IMR-90 (cell line): ENCODE measurements around the gene SEMA6A. TPM values are rescaled to one million over a fixed set of nuclear protein-coding genes. Genes with fewer than 3 reads are reported as not detected.

ENCODE experiments used
- ATAC-seq: fragments of 200-7000 bp; cut with Tn5 transposase; 2 replicates; pipeline ENCODE4 v1.9.1; 2020; ENCODE audit warnings: low read depth, mild to moderate bottlenecking, moderate library complexity
- BruUV-seq: library from RNA; stranded (reverse); fragments of 400-500 nt; replicated peaks from 2 replicates; lab custom pipeline; 2021; lab: Mats Ljungman, UMichigan
- CTCF ChIA-PET: fragments of 300-600 bp; formaldehyde crosslinking; extraction: SDS; loops from one replicate; lab custom pipeline; 2021; ENCODE audit warnings: antibody characterized with exemption; lab: Yijun Ruan, JAX
- POLR2A ChIA-PET: fragments of 300-600 bp; sonication (Branson Sonifier 250); formaldehyde crosslinking; loops from one replicate; lab custom pipeline; 2022; ENCODE audit warnings: antibody characterized with exemption; ENCODE audit not compliant: unreplicated experiment; lab: Charles Lee
- DNase-seq: peaks from one replicate; pipeline ENCODE4 v3.0.0; 2013
- H2AFZ ChIP-seq: replicated peaks from 2 replicates; pipeline ENCODE3; 2013; ENCODE audit warnings: low read length, mild to moderate bottlenecking; ENCODE audit not compliant: poor library complexity
- H2AK5ac ChIP-seq: 2 replicates; pipeline ENCODE4 v1.6.1; 2013; ENCODE audit warnings: low read depth, low read length, inconsistent platforms
- H2AK9ac ChIP-seq: replicated peaks from 2 replicates; pipeline ENCODE3; 2013; ENCODE audit warnings: mild to moderate bottlenecking, low read depth, low read length, moderate library complexity; ENCODE audit not compliant: poor library complexity
- H2BK120ac ChIP-seq: 2 replicates; pipeline ENCODE4 v1.6.1; 2013; ENCODE audit warnings: low read depth, low read length, inconsistent platforms
- H2BK15ac ChIP-seq: 3 replicates; pipeline ENCODE4 v1.6.1; 2013; ENCODE audit warnings: low read depth, low read length, inconsistent platforms
- H2BK20ac ChIP-seq: 2 replicates; pipeline ENCODE4 v1.6.1; 2013; ENCODE audit warnings: low read depth, mild to moderate bottlenecking, inconsistent platforms, low read length, moderate library complexity
- H2BK5ac ChIP-seq: 2 replicates; pipeline ENCODE4 v1.6.1; 2013; ENCODE audit warnings: mild to moderate bottlenecking, low read depth, low read length, inconsistent platforms; ENCODE audit not compliant: poor library complexity, severe bottlenecking
- H3K14ac ChIP-seq: replicated peaks from 2 replicates; pipeline ENCODE4 v1.6.1; 2013; ENCODE audit warnings: low read depth, low read length, inconsistent platforms
- H3K18ac ChIP-seq: 2 replicates; pipeline ENCODE4 v1.6.1; 2013; ENCODE audit warnings: low read depth, low read length, control low read depth
- H3K23ac ChIP-seq: 2 replicates; pipeline ENCODE4 v1.6.1; 2013; ENCODE audit warnings: low read depth, low read length, inconsistent platforms
- H3K27ac ChIP-seq: 2 replicates; pipeline ENCODE4 v1.5.1; 2013; ENCODE audit warnings: mild to moderate bottlenecking, control low read depth, low read length; ENCODE audit not compliant: insufficient read depth
- H3K27me3 ChIP-seq: 2 replicates; pipeline ENCODE4 v1.6.1; 2013; ENCODE audit warnings: low read length; ENCODE audit not compliant: control insufficient read depth, insufficient read depth
- H3K36me3 ChIP-seq: 2 replicates; pipeline ENCODE4 v1.6.1; 2013; ENCODE audit warnings: low read length, mixed read lengths; ENCODE audit not compliant: control insufficient read depth, insufficient read depth
- H3K4ac ChIP-seq: 2 replicates; pipeline ENCODE4 v1.6.1; 2013; ENCODE audit warnings: low read depth, low read length, inconsistent platforms
- H3K4me1 ChIP-seq: 2 replicates; pipeline ENCODE4 v1.6.1; 2013; ENCODE audit warnings: low read length, mixed read lengths; ENCODE audit not compliant: control insufficient read depth, insufficient read depth
- H3K4me2 ChIP-seq: 2 replicates; pipeline ENCODE4 v1.6.1; 2013; ENCODE audit warnings: low read depth, mild to moderate bottlenecking, control low read depth, low read length, moderate library complexity
- H3K4me3 ChIP-seq: 2 replicates; pipeline ENCODE4 v1.5.1; 2013; ENCODE audit warnings: low read depth, mild to moderate bottlenecking, control low read depth, low read length, moderate library complexity; ENCODE audit not compliant: insufficient read depth
- H3K56ac ChIP-seq: 2 replicates; pipeline ENCODE4 v1.6.1; 2013; ENCODE audit warnings: low read length, inconsistent platforms; ENCODE audit not compliant: insufficient read depth; ENCODE audit errors: extremely low read depth
- H3K79me1 ChIP-seq, 2 experiments: 2 replicates each; pipeline ENCODE4 v1.6.1; 2013; ENCODE audit warnings: low read length in 2 of 2, inconsistent platforms in 1 of 2, low read depth in 1 of 2
- H3K9ac ChIP-seq: 2 replicates; pipeline ENCODE4 v1.6.1; 2013; ENCODE audit warnings: low read depth, low read length, control low read depth
- H3K9me1 ChIP-seq: 2 replicates; pipeline ENCODE4 v1.6.1; 2013; ENCODE audit warnings: low read length, inconsistent platforms; ENCODE audit not compliant: insufficient read depth
- H3K9me3 ChIP-seq: 2 replicates; pipeline ENCODE4 v1.6.1; 2013; ENCODE audit warnings: low read length; ENCODE audit not compliant: control insufficient read depth, insufficient read depth
- H4K20me1 ChIP-seq: 2 replicates; pipeline ENCODE4 v1.6.1; 2013; ENCODE audit warnings: low read length, inconsistent platforms; ENCODE audit not compliant: insufficient read depth
- H4K5ac ChIP-seq: 2 replicates; pipeline ENCODE4 v1.6.1; 2013; ENCODE audit warnings: mild to moderate bottlenecking, low read depth, low read length, control low read depth
- H4K8ac ChIP-seq, 2 experiments: 2 replicates each; pipeline ENCODE4 v1.6.1; 2013; ENCODE audit warnings: low read depth in 2 of 2, low read length in 2 of 2, control low read depth in 1 of 2, inconsistent platforms in 1 of 2
- H4K91ac ChIP-seq: 2 replicates; pipeline ENCODE4 v1.6.1; 2013; ENCODE audit warnings: low read depth, low read length, inconsistent platforms; ENCODE audit not compliant: insufficient read depth
- CHD1 ChIP-seq: IDR thresholded peaks from 2 replicates; pipeline ENCODE4 v1.6.1; 2012; ENCODE audit warnings: low read depth, low read length, improper control_type of control experiment
- CTCF ChIP-seq: conservative IDR thresholded peaks from 2 replicates; pipeline ENCODE4 v1.5.1; 2012; ENCODE audit warnings: mild to moderate bottlenecking, low read depth, low read length, improper control_type of control experiment
- MAFK ChIP-seq: IDR thresholded peaks from 2 replicates; pipeline ENCODE4 v1.6.1; 2012; ENCODE audit warnings: low read depth, low read length, improper control_type of control experiment
- RCOR1 ChIP-seq: IDR thresholded peaks from 2 replicates; pipeline ENCODE4 v1.6.1; 2012; ENCODE audit warnings: mild to moderate bottlenecking, low read length, improper control_type of control experiment; ENCODE audit not compliant: insufficient replicate concordance
- USF2 ChIP-seq: fragments of 150-350 bp; IDR thresholded peaks from 2 replicates; pipeline ENCODE4 v1.6.1; 2017; ENCODE audit warnings: mild to moderate bottlenecking, antibody characterized with exemption, low read length, low read depth
- WGBS, 2 experiments: methylation state at CpG; one replicate each; pipeline versions ENCODE4 v1.1.5 to v1.1.7; 2013; ENCODE audit warnings: missing lambda C conversion rate in 2 of 2; ENCODE audit not compliant: insufficient read length in 1 of 2; ENCODE audit errors: extremely low coverage in 2 of 2; 5-methylcytosine and 5-hydroxymethylcytosine counted together
- dilution Hi-C: fragments of 300-500 bp; cut with HindIII; formaldehyde crosslinking; loops from one replicate; pipeline ENCODE4 v1.14.3; 2018; ENCODE audit warnings: low sequenced_read_pairs; ENCODE audit not compliant: unreplicated experiment
- in situ Hi-C: fragments of 300-500 bp; cut with MboI; formaldehyde crosslinking; loops from 3 replicates; pipeline ENCODE4 v1.14.3; 2019; ENCODE audit warnings: low sequenced_read_pairs, inconsistent platforms, mixed read lengths
- intact Hi-C: fragments of 100-400 bp; cut with micrococcal nuclease; formaldehyde crosslinking; loops from 2 replicates; pipeline ENCODE4 v1.10.0; 2022
- polyA plus RNA-seq, 3 experiments: library from polyadenylated mRNA; depleted of rRNA; stranded (reverse); fragments of >200 nt; gene quantifications; 2 replicates each; pipeline ENCODE4 v1.2.3, GENCODE V29; 2012; ENCODE audit warnings: low replicate concordance in 1 of 3
- total RNA-seq: library from RNA; depleted of rRNA; stranded (reverse); fragments of >200 nt; gene quantifications from 2 replicates; pipeline ENCODE4 v1.2.3, GENCODE V29; 2012

SEMA6A gene
- total and polyA plus RNA-seq, 2 of the 4 experiments (the other 2 are of a cell fraction): 0.27 to 0.36 TPM

GRCh38 chr5:116404016-116404415 lies 170.6 kb downstream of the SEMA6A start:
- intact Hi-C loops: no loop called here
- no peak for ATAC-seq

More at GRCh38 chr5:116404016-116404415, 170.6 kb downstream of the SEMA6A start:
- POLR2A ChIA-PET: interaction anchor here (0.7 kb wide), 1 partner anchor 8 kb away, joined by 12 read pairs; no protein-coding TSS in a partner anchor
- in situ Hi-C loops: no loop called here
- no peaks in the 10 kb centered on the region for H3K36me3 ChIP-seq
- H3K9me3 ChIP-seq: no peaks in the 10 kb centered on the region
- no peak overlapping the region for H4K5ac ChIP-seq
- H3K27ac ChIP-seq: no peak overlapping the region
- H3K23ac ChIP-seq: no peak overlapping the region
- H2BK5ac ChIP-seq: no peak overlapping the region
- no peak overlapping the region for H3K56ac ChIP-seq
- H3K4me3 ChIP-seq: no peak overlapping the region
- no peaks in the 10 kb centered on the region for H3K79me1 ChIP-seq
- no peak for DNase-seq
- no peak overlapping the region for H3K4ac ChIP-seq
- H2BK120ac ChIP-seq: no peak overlapping the region
- H4K20me1 ChIP-seq: no peaks in the 10 kb centered on the region
- no peak overlapping the region for H4K8ac ChIP-seq
- H2BK20ac ChIP-seq: no peak overlapping the region
- no peak overlapping the region for H2AFZ ChIP-seq
- no peaks in the 10 kb centered on the region for H3K9me1 ChIP-seq
- H4K91ac ChIP-seq: no peak overlapping the region
- no peak for TF ChIP-seq USF2
- TF ChIP-seq CHD1: no peak
- no peak for TF ChIP-seq CTCF
- TF ChIP-seq RCOR1: no peak
- TF ChIP-seq MAFK: no peak
- dilution Hi-C loops: no loop called here
- no peak overlapping the region for H3K14ac ChIP-seq
- H2AK9ac ChIP-seq: no peak overlapping the region
- 40% methylated on average over 1 of the region's 2 CpGs; no CpG with 5 or more reads in 1 of the 2 experiments for WGBS, 2 experiments
- no TSS peak for BruUV-seq
- H2BK15ac ChIP-seq: no peak overlapping the region
- H2AK5ac ChIP-seq: no peak overlapping the region
- H3K4me1 ChIP-seq: no peaks in the 10 kb centered on the region
- no peaks in the 10 kb centered on the region for H3K27me3 ChIP-seq
- H3K18ac ChIP-seq: no peak overlapping the region
- no peak overlapping the region for H3K4me2 ChIP-seq
- no peak overlapping the region for H3K9ac ChIP-seq
- CTCF ChIA-PET: no interaction called here
